Astrocyte (in vitro differentiated cells and primary cell): ENCODE results near the gene SLC26A2.

ENCODE experiments used
- CTCF ChIP-seq: IDR thresholded peaks from 2 replicates; pipeline ENCODE4 v1.5.1; 2011; ENCODE audit warnings: low read depth, mild to moderate bottlenecking, inconsistent platforms, low read length, moderate library complexity; ENCODE audit not compliant: insufficient read depth
- EZH2 ChIP-seq: IDR thresholded peaks from 2 replicates; pipeline ENCODE4 v1.6.1; 2012; ENCODE audit warnings: mild to moderate bottlenecking, low read length, inconsistent platforms; ENCODE audit not compliant: insufficient read depth

- TF ChIP-seq CTCF = no peak
- no peak for TF ChIP-seq EZH2
These were observed 20.4 kb upstream of the SLC26A2 start for GRCh38 chr5:149940077-149940574.
